Esophagus mucosa (tissue), 1 donor: ENCODE results near the gene TCEA3. TPM values are rescaled to one million over a fixed set of nuclear protein-coding genes. Genes with fewer than 3 reads are reported as not detected.

Experiments
- ATAC-seq: fragments of 200-7000 bp; cut with Tn5 transposase; one replicate; pipeline ENCODE4 v1.9.1; 2020
- total RNA-seq: library from RNA; stranded (reverse); gene quantifications from one replicate; pipeline ENCODE4 v1.2.4, GENCODE V29; 2023
- donor health status: DM: yes; HTN: yes; CAD: no.

The TCEA3 gene
- total RNA-seq, 1 donor from 2014 or later = 25.6 TPM

DNA sequence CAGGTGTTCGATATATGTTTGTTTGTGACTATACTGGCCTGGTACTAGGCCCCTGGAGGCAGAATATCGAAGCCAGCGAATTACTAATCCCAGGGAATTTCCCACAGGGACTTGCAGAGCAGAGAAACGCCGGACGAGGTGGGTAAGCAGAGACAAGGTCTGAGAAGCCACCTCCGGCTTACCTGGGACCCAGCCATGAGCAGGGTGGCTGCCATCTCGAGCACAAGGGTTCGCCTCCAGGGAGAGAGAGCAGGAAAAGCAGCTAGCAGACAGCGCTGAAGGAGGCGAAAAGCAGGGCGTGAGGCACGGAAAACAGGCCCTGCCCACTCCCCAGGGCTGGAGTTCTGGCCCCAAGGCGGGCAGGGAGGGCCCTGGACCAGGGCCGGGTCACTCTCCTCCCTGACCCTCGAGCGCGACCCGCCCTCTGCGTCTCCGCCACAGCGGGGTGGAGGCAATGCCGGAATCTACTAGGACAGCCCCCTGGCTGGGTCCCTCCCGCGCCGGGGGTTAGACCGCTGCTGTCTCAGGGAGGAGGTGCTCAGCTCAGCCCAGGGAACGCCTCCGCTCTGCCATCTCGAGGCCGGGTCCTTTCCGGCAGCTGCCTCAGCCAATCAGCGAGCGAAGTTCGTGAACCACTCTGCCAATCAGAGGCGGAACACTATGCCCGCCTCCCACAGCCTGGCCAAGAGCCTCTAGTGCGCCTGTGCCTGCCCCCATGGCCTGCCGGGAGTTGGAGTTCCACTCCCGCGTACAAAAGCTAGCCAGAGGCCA, 56.6 kb downstream of the TCEA3 start:
- peak; percentile 93 for ATAC-seq

DNA sequence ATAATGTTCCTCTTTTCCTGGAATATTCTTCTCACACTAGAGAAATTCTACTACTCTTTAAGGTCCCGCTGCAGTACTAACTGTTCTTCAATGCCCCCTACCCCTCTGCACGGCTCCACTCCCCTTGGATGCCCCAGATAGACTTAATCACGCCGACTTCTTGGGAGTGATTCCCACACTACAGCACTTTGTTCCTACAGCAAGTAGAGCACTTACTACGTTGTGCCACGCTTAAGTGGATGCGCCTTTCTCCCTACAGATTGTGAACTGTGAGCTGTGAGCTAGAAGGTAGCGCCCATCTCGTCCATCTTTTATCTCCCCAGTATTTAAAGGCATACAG, 57.1 kb downstream of the TCEA3 start:
- ATAC-seq = no peak

DNA sequence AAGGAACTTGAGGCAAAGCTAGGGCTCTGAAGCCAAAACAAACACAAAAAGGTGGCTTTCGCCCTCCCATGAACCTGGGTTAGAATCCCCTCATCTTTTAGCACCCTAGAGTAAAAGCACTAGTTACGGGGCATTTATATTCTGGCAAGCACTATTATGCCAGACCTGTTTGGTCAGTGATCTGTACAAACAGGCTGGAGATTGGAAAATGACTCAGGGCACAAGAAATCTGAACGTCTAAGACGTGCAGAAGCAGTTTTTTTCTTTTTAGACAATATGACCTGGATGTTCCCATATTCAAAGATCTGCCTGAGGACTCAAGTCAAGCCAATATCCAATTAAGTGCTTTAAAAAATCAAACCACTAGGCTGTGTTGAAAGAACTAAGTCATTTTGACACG, 58.0 kb downstream of the TCEA3 start:
- peak; percentile 30 for ATAC-seq

DNA sequence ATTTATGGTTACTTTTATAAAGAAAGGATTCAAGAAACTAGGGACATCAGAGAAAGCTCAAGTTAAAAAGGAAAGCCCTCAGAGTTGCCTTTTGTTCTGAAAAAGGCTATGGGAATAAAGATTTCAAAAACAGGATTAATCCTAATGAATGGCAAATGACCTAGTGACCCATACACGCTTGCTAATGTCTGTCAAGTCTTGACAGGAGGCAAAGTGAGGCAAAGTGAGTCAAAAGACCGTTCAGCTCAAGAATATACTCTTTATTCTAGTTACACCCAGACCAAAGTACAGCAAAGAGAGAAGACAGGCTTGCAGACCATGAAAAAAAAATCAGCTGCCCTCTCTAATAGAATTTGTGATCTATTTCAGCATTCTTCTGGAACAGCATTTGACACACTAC, 58.4 kb downstream of the TCEA3 start:
- ATAC-seq = no peak

DNA sequence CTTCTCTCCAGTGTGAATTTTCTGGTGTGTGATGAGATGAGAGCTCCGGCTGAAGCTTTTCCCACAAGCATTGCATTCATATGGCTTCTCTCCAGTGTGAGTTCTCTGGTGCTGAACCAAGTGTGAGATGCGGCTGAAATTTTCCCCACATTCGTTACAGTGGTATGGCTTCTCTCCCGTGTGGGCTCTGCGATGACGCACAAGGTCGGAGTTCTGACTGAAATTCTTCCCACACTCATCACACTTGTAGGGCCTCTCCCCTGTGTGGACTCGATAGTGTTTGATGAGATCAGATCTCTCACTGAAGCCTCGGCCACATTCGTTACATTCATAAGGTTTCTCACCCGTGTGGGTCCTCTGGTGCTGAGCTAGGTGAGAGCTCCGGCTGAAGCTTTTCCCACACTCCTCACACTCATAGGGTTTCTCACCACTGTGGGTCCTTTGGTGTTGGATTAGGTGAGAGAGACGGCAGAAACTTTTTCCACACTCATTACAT, 62.3 kb downstream of the TCEA3 start:
- ATAC-seq = no peak

DNA sequence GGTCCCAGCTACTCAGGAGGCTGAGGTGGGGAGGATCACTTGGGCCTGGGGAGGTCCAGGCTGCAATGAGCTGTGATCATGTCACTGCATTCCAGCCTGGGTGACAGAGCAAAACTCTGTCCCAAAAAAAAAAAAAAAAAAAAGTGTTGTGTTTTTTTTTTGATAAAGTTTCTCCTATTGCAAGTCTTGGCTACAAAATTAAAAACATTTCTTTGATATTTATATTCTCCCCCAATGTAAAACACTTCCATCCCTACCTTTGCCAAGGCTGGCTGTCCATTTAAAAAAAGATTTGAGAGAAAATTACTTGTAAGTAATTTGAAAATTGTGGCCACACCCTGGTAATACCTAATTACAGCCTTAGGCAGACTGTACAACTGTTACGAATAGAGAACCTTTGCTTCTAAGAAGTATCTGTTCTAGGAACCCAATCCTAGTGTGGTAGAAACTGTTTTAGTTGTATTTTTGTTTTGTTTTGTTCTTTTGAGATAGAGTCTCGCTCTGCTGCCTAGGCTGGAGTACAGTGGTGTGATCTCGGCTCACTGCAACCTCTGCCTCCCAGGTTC, 66.2 kb downstream of the TCEA3 start:
- no peak for ATAC-seq

DNA sequence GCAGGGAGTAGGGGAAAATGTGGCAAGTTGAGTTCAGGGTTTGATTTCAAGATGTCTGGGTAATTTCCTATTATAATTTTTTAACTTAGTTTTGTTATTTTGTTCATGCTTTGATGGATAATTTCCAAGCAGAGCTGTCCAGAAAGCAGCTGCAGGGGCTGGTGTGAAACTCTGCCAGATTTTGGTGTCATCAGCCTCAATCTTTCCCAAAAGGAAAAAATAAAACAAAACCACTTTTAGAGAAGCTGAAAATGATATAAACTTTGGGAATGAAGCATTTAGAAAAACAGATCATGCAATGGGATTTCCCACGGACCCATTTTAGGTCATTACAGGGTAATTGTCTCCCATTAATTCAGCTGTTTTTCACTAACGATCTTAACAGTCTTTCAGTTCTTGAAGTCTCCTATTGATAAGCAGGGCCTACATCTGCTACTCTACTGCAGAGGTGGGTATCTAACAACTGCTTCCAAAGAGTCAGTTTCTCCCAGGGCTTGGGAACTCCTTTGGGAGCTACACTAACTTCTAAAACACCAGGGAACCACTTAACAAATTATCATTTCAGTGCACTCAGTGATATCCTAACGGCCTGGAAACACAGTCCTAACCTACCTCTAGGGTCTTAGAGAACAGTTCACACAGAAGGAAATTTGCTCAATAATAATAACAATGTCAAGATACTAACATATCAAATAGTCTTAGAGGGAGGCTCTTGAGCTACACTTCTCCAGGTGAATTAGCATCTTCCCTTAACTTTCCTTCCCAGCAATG, 67.2 kb downstream of the TCEA3 start:
- no peak for ATAC-seq

DNA sequence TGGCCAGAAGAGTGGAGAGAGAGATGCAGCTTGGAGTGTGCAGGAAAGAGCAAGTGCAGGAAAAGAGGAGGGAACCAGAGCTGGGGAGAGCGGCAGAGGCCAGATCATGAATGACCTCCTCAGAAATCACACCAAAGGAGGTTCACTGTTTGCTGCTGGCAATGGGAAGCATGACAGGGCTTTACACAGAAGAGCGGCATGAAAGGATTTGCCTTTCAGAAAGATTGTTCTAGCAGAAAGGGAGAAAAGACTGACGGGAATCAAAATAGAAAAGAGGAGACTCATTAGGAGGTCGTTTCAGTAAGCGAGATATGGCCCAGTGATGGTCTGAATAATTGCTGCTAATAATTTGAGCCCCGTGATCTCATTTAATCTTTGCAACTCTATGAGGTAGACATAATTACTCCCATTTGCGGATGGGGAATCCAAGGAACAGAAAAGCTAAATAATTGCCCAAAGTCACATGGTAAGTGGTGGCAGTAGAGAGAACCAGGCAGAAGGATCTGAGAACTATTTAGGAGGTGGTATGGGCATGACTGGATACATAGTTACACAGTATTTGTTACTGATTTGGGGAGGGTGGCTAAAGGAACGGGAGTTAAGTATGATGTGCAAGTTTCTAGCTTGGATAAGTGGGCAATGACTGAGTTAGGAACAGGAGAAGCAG, 67.9 kb downstream of the TCEA3 start:
- no peak for ATAC-seq

DNA sequence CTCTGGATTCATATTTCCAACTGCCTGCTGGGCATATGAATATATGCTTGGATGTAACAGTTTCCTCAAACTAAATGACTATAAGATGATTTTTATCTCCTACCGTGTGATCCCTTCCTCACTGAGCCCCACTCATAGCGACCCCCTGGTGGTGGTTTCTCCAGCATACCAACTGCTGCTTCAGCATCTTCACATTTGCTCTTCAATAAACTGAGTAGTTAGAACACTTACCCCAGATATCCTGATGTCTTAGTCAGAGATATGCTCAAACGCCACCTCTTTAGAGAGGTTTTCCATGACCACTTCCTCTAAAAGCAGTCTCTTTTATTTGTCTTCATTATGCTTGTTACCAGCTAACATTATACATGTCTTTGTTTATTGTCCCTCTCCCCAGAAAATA, 70.3 kb downstream of the TCEA3 start:
- no peak for ATAC-seq

DNA sequence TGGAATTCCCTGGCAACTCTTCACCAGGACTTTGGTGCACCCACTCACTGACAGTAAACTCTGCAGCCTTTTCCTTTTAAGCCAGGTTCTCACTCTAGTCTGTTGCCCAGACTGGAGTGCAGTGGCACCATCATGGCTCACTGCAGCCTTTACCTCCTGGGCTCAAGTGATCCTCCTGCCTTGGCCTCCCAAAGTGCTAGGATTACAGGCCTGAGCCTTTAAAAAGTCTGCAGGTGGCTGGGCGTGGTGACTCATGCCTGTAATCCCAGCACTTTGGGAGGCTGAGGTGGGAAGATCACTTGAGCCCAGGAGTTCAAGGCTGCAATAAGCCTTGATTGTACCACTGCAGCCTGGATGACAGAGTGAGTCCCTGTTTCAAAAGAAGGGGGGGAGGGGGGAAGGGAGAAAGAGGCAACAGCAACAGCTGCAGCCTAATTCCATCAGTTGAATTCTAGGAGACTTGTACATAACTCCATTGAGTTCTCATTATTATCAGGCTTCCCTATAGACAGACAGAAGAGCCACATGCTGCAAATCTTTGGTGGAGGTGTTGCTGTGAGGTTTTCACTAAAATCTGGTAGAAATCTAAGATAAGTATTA, 72.4 kb downstream of the TCEA3 start:
- no peak for ATAC-seq

DNA sequence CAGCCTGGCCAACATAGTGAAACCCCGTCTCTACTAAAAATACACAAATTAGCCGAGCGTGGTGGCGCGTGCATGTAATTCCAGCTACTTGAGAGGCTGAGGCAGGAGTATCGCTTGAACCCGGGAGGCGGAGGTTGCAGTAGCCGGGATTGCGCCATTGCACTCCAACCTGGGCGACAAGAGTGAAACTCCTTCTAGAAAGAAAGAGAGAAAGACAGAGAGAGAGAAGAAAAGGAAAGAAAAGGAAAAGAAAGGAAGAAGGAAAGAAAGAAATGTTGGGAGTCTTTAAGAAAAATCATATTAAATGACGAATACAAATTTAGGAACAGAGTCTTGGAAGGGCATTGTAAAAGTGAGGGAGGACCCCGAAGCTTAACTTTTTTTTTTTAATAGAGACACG, 78.6 kb downstream of the TCEA3 start:
- no peak for ATAC-seq

DNA sequence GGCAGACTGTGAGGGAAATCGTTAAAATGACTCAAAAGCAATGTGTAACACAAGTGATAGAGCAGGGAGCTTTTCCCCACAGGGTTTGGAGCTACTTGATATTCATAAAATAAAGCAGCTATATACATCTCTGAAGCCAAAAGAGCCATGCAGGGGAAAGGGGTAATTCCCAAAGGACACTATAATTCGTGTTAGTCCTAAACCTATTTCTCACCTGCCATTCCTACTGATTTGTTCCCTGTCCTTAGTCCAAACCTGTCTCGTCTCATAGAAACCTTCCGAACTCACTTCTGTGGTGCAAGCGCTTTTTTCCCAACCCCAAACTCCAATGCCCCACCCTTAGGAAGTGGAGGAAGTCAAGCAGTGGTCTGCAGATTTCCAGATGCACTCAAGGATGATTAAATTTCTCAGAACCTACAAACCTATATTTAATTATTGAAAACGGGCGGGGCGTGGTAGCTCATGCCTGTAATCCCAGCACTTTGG, 79.5 kb downstream of the TCEA3 start:
- no peak for ATAC-seq

DNA sequence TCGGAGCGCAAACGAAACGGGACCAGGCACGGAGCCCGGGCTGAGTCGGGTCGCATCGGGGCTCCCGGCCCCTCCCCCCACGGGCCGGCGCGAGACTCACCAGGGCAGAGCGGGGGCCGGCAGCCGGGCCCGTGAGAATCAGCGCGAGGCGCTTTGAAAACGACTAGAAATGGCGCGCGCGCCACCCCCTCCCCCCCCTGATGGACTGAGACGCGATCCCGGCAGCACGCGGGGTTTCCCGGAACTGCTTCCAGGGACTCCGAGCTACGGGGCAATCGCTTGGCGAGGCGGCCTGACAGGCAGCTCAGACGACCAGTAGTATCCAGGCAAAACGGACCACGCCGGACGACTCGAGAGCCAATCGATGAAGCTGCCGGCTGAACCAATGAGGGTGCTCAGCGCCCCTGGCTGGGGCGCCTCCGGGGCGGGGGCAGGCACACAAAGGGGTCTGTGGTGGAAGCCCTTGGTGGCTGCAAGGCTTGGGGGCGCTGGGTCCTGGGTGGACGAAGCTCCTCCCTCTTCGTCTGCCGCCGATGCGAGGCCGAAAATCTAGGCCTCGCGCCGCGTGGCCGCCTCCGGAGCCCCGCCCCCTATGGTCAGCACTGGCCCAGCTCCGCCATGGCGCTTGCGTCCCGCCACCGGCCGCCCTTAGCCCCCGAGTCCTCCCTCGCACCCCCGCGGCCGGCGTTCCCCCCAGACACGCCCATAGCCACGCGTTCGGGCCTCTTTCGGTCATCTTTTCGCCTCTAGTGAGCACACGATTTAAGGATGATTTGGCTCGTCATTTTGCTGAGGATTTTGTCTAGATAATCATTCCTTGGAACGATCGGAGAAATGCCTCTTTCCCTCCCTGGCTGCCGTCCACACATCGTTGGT, 80.2 kb downstream of the TCEA3 start, which contains the start of gene HNRNPR:
Gene HNRNPR, minus strand, starts transcription at position 174 of the 876 bp plus-strand sequence. CDS start 3,276 bp downstream, outside the sequence.
- ATAC-seq = peak; percentile 98

DNA sequence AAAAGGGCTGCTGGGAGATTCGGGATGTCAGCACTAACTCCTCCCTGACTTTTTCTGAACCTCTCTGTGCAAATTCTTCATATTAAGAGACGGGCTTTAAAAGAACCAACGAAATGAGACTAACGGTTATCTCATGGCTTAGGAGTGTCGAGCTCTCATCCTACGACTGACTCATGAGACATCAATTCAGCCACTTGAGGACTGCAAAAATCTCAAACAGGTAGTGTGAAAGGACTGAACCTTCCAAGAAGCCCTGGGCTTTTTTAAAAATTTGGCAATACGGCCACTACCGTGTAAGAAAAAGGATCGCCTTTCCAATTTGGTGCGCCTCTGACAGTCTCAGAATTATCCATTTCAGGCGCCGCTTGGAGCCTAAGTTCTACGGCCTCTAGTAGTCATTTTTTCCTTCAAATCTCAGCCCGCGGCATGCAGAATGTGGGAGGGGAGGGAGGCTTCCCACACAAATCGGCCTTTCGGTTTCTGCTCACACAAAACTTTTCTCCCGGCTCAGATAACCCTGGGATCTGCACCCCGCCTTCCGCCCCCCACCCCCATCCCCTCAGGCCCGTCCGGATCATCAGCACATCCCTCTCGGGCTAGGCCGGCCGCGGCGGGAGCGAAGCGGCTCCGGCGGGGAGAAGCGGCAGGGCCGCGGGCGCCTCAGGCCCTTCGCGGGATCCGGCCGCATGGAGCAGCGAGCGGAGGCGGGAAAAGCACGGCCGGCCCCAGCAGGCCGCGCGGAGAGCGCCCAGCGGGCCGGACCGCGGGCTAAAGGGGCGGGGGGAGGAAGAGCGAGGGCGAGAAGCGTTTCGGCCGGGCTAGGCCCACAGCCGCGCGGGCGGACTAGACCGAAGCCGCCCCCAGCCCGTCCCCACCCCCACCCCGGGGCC, 81.1 kb downstream of the TCEA3 start:
- peak; percentile 41 for ATAC-seq

DNA sequence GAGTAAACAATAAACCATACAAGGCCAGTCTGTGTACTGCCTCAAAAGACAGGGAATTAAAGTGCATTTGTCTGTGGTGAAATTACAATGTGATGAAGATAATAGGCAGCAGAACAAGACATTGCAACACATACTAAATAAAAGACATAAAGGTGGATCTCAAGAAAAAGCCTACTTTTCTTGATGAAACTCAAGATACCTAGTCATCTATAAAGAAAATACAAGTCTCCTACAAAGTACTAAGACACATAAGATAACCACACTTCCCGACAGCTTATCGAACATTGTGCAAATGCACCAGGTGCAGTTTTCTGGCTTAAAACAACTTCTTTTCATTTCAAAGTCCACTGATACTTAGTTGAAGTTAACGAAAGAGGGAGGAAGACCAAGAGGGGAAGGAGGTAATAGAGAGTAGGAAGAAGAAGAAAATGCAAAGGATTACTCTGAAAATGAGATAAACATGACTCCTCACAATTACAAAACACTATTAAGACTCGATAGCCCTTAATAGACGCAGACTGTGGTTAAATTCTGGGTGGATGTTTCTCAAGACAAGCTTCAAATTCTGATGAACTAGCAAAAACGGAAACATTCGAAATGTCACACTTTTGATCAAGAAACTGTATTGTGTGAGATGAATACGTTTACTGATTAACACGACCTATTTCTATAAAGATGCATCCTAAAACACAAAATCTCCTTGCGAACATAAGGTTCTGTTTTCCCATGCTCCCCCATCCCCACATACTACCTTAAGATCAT, 82.4 kb downstream of the TCEA3 start:
- ATAC-seq = no peak

DNA sequence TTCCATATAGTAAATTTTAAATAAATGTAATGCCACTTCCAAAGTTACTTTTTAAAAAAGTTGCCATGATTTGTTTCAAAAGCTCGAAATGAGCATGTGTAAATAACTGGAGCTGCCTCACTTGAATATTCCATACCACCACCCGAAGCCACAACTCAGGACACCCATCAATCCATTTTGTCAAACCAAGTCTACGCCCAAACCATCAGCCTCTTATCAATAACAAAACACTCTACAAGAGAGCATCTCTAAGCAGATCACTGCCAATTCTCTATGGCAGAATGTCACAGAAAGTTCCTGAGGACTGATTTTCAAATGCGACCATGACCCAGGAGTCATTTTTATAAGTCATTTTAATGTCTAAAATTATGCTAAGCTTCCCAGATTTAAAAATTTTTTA, 84.9 kb downstream of the TCEA3 start:
- ATAC-seq = no peak

DNA sequence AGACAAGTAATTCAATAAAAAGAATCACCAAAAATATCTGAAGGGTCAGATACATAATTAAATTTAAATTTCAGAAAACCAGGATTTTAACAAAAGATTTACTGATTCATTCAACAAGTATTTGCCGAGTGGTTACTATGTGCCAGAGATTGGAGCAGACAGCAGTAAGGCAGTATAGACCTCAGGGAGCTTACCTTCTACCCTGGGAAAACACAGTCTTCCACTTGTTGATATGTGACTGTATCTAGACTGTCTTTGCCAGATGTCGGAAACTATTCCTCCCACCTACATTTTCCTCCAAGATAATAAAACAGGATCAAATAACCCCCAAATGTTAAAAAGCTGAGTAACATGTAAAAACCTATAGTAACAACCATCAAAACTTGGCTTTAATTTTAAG, 86.7 kb downstream of the TCEA3 start:
- no peak for ATAC-seq

DNA sequence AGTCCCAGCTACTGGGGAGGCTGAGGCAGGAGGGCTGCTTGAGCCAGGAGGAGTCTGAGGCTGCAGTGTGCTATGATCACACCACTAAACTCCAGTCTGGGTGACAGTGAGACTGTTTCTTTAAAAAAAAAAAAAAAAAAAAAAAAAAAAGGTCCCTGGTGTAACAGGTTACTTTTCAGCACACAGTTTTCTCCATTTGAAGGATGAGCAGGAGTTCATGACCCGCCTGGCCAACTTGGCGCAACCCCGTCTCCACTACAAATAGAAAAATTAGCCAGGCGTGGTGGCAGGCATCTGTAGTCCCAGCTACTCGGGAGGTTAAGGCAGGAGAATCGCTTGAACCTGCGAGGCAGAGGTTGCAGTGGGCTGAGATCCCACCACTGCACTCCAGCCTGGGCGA, 92.8 kb downstream of the TCEA3 start:
- ATAC-seq = no peak
